HG03432 (cell line): Measurements from ENCODE around the gene RAD51.
A peak's percentile ranks its signal among the peaks of the same experiment; 100 is the strongest.

Source experiments
- ATAC-seq: cut with Tn5 transposase; IDR thresholded peaks from one replicate; pipeline ENCODE4 v1.9.1; 2021; ENCODE audit warnings: mild to moderate bottlenecking, moderate library complexity; ENCODE audit not compliant: unreplicated experiment

The RAD51 gene

DNA sequence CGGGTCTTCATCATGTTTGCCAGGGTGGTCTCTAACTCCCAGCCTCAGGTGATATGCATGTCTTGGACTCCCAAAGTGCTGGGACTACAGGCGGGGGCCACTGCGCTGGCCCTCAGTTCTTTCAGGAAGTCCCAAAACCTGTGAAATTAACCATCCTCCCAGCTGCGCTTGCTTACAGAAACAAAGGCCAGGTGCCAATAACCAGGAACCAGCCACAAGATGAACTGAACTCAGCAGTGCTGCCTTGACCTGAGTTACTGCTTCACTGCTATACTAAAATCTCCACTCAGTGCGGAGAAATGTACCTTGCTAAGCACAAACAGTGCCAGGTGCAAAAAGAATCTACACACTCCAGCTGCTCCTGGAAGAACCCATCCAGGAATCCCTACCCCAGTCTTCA is 65.0 kb downstream of the RAD51 start:
- no peak for ATAC-seq

DNA sequence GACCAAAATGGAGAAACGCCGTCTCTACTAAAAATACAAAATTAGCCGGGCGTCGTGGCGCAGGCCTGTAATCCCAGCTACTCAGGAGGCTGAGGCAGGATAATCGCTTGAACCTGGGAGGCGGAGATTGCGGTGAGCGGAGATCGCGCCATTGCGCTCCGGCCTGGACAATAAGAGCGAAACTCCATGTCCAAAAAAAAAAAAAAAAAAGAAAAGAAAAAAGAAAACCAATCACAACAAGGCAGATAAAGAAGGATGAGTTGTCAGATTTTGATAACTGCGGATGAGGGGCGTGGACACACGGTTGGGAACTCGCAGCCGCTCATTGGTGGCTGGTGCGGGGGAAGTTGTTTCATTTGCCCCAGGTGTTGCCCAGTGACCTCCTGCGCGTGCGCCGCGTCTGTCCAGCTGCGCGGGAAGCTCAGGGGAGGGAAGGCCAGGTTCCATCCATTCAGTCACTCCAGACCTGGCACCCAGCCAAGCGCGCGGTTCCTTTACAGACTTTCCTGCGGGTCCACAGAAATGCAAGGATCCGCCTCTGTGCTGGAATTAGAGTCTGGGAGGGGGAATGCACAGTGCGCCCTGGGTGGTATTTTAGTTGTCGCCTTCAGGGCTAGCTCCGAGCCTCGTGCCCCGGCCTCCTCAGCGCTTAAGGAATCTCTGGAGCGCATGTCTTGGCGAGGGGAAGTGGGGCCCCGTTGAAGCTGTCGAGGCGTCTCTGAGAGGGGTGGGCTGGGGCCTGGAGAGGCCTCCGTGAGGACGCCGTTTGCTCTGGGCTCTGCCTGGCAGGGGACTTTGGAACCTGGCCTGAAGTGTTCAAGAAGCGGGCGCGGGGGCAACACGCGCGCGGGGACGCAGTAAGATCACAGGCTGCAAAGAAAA is 68.2 kb downstream of the RAD51 start:
- peak; percentile 2 for ATAC-seq

DNA sequence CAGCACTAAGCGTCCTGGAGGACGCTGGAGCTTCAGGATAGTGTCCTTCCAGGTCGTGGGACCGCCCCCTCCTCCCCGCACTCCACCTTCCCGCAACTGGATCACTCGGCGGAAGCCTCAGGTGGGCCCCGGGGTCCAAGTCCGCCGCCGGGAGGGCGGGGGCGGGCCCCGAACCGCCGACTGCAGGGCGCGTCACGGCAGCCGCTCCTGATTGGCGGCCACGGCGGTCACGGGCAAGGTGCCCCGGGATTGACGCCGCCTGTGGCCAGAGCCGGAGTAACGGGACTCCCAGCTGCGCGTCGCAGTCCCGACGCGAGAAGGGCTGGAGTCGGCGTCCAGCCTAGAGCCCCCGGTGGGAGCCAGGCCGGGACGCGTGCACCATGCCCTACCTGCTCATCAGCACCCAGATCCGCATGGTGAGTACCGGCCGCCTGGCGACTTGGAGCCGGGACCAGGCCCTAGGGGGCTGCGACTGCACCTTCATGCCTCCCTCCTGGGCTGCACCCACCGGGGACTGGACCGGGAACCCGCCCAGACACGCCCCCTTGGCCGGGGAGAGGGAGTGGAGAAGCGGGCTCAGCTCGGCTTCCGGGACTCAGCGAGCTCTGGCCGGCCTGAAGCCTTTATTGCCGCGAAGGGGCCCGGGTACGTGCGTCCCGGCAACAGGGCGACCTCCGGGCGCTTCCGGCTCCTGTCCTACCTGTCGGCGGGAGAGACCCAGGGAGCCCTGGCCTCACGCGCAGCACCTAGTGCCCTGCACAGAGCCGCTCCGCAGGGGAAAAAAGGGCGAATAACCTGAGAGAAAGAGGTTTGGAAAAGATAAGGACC is 69.0 kb downstream of the RAD51 start, which contains the start of gene GCHFR:
GCHFR (plus strand) TSS at position 268 of the 828 bp plus-strand sequence; CDS start at position 381, 113 bp downstream.
- peak; percentile 53 for ATAC-seq

DNA sequence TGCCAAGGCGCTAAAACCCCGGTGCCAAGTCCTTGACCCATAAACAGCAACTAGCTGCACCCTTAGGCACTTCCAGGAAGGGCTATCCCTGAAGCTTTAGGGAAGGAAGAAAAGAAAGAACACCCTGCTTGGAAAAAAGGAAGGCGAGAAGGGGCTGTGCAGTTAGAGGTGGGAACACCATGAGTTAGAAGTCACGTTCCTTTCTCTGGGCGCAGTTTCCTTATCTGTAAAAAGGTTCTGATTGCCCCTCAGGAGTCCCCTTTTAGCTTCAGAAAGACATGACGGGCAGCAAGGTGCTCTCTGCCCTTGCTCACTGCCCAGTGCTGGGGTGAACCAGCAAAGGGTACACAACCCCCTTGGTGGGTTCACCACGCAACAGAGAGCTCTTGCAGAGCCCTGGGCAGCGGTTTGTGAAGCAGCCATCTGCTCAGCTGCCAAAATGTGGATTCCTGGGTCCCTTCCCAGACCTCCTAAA is 69.7 kb downstream of the RAD51 start:
- no peak for ATAC-seq

DNA sequence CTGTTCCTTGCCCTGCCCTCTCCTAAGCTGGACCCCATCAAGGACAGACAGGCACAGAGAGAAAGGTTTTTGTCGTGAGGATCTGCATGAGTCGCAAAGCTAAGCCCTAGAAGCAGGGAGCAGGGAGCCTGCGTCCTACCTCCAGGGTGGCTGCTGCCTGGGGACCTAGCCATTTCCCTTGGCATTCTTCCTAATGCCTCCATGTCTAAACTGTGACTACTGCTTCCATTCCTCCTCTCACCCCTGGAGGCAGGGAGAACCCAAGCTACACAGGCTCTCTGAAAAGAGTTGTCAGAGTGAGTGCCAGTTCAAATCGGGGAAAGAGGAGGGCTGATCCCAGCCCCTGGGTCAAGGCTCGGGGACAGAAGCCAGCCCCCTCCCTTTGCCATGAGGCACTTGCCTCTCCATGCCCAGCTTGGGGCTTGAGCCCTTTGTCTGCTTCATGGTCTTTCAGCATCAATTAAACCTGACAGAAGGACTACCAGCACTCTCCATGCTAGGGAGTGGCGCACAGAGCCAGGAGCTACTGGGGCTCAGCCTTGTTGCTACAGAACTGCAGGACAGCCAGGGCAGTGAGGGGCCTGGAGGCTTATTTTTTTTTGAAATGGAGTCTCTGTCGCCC is 71.3 kb downstream of the RAD51 start:
- ATAC-seq = no peak

DNA sequence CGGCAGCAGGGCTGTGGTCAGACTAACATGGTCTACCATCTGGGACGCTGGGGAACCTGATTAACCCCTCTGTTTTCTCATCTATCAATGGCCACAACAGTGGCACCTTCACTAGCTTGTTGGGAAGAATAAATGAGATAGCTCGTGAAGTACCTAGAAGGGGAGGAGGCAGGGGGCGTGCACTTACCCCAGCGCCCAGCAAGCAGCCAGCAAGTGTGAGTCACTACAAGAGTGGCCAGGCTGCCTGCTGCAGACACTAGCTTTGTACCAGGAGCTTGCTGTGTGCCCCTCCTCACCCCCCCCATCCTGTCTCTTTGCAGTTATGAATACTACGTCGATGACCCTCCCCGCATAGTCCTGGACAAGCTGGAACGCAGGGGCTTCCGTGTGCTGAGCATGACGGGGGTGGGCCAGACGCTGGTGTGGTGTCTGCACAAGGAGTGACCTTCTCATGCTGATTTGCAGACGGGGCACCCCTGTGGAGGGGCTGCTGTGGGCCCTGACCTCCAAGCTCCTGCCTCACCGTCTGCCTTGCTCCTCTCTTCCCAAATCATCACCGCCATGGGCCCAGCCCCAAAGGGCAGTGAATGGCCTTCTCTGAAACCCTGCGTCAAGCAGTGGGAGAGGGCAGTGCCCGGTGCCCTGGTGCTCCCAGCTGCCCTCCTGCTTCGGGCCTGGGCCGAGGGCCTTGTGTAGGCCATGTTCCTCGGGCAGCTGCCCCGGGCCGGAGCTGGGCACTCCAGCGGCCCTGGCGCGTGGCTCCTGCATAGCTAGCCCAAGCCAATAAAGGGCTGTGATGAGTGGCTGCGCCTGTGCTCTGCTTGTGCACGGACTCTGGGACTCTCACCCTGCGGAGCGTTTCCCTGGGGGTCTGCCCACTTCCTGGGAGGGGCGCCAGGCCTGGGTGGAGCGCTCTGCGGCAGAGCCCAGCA is 72.2 kb downstream of the RAD51 start:
- ATAC-seq = no peak

DNA sequence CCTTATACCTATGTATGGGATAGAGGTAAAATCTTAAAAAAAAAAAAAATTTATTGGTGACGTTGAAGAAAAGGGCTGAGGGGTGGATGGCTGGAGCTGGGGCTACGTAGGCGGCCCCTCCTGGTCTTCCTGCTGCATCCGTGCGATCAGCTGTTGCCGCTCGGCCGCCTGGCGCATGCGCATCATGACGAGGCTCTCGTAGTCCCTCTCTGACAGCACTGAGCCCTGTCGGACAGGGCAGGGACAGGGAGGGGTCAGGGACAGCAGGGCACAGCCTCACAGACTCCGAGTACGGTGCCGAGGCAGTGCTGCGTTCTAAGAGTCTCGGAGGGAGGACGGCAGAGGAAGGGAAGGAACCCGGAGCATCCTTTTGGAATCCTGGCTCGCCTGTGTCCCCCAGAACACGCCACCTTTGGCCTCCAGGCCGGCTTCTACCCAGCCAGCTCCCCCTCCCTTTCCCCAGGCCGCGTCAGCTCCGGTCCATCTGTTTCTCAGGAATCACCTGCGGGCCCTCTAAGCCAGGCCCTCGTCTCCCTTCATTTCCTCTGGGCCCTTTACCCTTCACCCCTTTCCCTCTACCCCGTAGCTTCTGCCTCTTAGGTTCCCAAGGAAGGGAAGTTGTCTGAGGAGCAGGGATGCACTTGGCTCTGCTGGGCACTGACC is 73.0 kb downstream of the RAD51 start:
- ATAC-seq = no peak

DNA sequence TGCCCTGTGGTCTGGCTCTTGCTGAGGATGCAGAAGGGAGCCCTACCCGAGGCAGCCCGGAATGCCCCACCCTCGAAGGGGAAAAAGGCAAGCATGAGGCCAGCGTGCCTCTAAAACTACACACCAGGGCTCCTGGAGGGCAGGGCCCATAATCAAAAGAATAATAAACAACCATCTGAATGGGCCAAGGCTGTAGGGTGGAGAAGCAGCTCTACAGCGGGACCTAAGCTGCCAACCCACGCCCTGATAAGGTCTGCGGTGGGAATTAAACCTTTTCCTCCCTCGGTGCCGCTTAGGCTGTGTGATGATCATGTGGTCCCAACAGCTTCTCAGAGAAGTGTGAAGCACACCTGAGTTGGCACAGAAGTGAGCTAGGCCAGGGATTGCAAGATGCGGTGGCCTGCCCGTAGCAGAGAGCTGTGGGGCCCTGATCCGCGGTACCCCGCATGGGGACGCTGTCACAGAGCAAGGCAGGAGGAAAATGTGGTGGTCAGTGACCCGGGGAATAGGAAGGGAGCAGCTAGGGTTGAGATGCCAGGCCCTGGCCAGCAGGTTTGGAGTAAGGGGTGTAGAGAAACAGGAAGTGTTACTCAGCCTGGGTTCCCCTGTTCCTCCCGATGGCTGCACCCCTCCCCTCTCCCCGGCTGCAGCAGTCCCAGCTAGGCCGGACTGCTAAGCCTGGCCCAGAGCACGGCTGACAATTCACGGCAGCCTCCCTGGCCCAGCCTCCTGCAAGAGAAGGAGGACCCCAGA is 73.7 kb downstream of the RAD51 start:
- peak; percentile 1 for ATAC-seq

DNA sequence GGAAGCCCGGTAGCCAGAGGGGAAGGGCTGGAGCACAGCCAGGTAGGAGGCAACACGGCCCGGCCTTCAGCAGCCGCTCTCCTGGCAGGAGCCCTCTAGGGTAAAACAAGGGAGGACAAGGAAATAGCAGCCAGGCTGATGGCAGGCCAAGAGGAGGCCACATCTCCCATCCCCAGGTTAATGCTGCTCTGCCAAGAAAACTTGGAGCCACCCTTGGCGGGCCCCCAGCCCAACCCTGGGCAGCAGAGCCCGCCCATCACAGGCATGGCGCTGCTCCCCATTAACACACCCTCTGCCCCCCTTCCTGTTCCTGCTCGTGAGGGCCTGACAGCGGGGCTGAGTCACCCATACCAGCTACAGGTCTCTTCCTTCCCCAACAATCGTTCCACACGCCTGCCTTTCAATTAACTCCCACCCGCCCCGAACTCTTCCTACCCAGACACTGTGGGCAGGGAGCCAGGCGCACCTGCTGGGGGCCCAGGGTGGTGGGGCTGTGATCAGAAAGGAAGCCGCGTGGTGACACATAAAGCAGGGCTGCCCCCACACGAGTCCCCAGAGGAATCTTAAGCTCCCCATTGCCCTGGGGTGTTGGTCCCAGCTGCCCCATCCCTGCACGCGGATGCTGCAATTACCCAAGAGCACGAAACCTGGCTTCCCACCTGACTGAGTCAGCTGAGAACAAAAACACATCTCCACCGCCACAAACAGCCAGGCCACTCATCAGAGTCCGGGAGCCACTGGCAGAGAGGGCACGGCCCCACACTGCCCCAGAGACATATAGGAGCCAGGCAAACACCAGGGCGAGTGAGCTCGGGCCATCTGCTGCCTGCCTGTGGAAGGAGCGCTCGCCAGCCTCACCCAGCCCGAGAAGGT is 74.5 kb downstream of the RAD51 start, which contains the start of gene C15orf62:
C15orf62 (plus strand) TSS at position 707 of the 873 bp plus-strand sequence. CDS start 516 bp downstream, outside the sequence.
- peak; percentile 57 for ATAC-seq

DNA sequence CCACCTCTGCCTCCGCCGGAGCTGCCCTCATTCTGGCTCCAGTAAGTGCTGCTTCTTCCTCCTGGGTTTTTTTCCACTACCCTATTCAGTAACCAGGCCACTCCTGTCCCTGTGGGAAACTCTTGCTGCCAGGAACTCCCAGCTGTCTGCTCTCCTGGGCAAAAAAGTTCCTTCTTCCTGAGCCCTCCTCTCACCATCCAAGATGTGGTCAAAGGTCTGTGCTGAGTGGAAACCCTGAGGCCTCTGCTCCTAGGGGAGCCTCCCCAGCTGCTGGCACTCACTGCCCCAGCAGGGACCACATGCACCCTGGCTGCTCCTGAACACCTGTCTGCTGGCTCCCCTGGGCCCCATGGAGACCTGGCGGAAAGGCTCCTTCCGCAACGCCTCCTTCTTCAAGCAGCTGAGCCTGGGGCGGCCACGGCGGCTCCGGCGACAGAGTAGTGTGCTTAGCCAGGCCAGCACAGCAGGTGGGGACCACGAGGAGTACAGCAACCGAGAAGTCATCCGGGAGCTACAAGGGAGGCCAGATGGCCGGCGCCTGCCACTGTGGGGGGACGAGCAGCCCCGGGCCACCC is 75.3 kb downstream of the RAD51 start:
- no peak for ATAC-seq

DNA sequence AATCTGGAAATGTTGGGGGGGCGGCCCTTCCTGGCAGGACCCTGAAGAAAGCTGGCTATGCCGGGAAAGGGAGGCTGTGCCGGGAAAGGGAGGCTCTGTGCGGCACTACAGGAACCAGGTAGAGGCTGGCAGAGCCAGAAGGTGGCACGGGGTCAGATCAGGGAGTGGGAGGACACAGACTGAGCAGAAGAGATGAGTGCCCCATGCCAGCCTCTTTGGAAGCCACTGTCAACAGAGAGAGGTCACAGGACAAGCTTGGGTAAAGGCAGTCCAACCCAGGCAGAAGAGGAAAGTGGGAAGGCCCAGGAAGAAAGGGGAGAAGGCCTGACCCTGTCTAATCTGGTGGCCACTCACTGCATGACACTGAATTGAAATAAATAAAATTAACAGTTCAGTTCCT is 76.3 kb downstream of the RAD51 start:
- ATAC-seq = no peak

DNA sequence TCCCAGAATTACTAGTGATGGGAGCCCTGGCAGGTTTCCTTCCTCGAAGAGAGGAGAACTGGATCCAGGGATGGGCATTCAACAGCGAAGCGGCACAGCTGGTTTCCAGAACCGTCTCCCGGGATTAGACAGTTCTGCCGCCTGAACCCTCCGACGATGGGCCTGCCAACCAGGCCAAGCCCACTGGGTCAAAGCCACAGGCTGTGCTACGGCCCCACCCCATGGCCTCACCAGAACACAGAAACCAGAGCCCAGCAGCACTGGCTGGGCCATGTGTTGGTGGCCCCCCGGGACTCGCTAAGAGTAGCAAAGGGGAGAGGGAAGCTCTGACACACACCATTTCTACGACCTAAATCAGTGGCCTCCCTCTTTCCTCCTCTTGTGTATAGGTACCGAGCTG is 77.0 kb downstream of the RAD51 start:
- ATAC-seq = no peak

DNA sequence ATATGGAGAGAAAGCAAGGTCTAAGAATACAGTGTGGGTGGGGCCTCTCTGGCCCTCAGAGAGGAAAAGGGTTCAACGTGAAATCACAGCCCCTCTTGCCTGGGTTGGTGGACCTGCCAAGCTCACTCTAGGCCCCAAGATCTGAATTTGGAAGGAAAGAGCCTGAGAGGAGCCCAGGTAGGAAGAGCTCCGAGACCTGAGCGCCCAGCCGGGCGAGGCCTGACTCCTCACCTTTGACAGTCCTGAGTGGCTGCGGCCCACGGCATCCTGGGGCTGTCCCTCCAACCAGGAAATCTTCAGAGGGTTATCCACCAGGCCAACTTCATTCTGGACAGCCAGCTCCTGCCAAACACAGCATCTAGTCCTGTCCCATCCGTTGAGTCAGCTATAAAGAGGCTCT is 78.5 kb downstream of the RAD51 start:
- no peak for ATAC-seq

DNA sequence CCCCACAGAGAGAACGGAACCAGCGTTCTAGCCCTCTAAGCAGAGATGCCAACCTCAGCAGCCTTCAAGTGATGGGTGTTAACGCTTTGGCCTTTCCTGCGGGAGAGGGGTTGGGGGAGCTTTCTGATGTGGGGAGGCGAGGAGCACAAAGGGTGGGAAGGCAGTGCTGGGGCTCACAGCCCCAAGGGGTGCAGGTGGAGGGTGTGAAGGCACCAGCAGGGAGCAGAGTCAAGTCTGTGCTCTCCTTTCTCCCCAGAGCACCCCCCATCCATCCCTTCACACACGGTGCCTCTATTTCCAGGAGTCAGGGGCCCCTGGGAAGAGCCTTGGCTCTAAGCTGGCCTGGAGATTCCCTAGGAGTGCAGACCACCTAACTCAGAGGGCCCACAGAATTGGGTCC is 78.9 kb downstream of the RAD51 start:
- ATAC-seq = no peak

DNA sequence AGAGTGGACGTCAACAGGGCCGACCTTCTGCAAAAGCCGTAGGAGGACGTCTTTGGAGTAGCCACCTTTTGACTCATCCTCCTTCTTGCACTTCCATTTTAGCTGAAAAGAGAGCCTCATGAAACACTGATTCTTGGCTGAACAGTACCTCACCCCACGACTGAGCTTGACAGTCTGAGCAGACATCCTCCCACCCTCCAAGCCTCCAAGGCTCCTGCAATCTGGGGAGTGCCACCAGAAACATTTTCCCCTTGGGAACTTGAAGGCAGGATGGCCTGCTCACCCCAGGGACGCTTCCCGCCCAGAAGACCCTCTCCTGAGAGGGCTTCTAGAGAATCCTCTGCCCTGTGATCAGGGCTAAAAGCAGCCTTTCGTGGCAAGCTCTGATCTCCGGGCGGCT is 80.0 kb downstream of the RAD51 start:
- ATAC-seq = no peak

DNA sequence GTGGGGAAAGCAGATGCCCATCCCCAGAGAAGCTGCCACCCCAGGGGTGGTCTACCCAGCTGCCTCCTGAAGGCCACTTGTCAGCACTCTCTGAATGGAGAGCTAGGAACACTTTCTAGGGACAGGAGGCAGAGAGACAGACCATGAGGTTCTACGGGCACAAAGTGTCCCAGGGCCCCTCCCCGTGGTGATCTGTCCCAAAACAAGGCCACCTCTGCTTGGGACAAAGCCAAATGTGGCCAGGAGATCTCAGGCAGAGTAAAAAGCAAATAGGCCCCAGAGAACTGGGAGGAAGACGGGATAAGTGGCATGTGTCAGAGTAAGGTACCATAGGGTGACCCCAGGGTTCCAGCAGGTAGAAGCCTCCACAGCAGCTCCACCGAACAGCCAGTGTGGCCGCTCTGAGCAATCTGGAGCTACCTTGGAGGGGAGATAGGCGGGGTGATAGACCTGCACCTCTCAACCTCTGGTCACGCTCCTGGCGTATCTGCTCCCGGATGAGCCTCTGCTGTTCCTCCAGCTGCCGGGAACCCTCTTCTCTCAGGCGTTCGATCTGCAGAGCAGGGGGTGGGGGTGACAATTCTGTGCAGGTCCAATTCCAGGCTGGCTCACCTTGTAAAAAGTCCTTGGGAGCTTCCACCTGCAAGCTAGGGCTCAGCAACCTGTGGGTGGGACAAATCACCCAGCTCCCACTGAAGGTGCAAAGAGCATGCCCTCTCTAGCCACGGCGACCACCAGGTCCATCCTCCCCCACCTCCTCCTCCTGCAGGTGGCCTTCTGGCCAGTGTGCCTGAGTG is 81.0 kb downstream of the RAD51 start:
- no peak for ATAC-seq
